Left lung (tissue), 10 donors: Measurements from ENCODE around the gene C10orf53. TPM values are rescaled to one million over a fixed set of nuclear protein-coding genes. Genes with fewer than 3 reads are reported as not detected.

Experiments
- ATAC-seq: fragments of 200-7000 bp; cut with Tn5 transposase; one replicate; pipeline ENCODE4 v1.9.1; 2020; ENCODE audit warnings: moderate library complexity
- DNase-seq, 4 donors: peaks; one replicate each; pipeline ENCODE4 v3.0.0-alpha.2; 2013 to 2020
- H3K27ac ChIP-seq, 2 donors: fragments of 200-600 bp; sonication (generic) in 1 of 2; one replicate each; pipeline versions ENCODE4 v1.5.0 to v1.8.0; 2020 to 2021
- H3K27me3 ChIP-seq, 2 donors: fragments of 200-600 bp; sonication (generic) in 1 of 2; one replicate each; pipeline versions ENCODE4 v1.5.0 to v1.8.0; 2020 to 2021
- H3K36me3 ChIP-seq, 2 donors: fragments of 200-600 bp; sonication (generic) in 1 of 2; one replicate each; pipeline versions ENCODE4 v1.5.0 to v1.8.0; 2020 to 2021
- H3K4me1 ChIP-seq, 2 donors: fragments of 200-600 bp; one replicate each; pipeline ENCODE4 v1.8.0; 2021
- H3K4me3 ChIP-seq, 2 donors: fragments of 200-600 bp; sonication (generic) in 1 of 2; one replicate each; pipeline versions ENCODE4 v1.5.0 to v1.8.0; 2020 to 2021; ENCODE audit warnings: mild to moderate bottlenecking in 1 of 2
- H3K9me3 ChIP-seq, 2 donors: fragments of 200-600 bp; sonication (generic) in 1 of 2; one replicate each; pipeline versions ENCODE4 v1.5.0 to v1.8.0; 2020 to 2021
- intact Hi-C, 2 donors: fragments of 100-400 bp; cut with DNase I; formaldehyde crosslinking; loops; one replicate each; pipeline versions ENCODE4 v1.11.2 to v1.14.2; 2022
- polyA plus RNA-seq, 6 donors: library from polyadenylated mRNA; unstranded; fragments of 120-200 nt; gene quantifications; one replicate each; pipeline ENCODE4 v1.2.1, GENCODE V29; 2013; ENCODE audit not compliant: insufficient read length in 6 of 6
- total RNA-seq, 2 donors: library from RNA; stranded (reverse); fragmentation: NEBNext Ultra II Directional; extraction: Animal tissue kit (Norgen Biotek cat#: 25700); gene quantifications; one replicate each; pipeline ENCODE4 v1.2.1, GENCODE V29; 2021
- TF ChIP-seq, protein P1 (sequence below), 2 donors: fragments of 200-600 bp; sonication (generic) in 1 of 2; IDR thresholded peaks; one replicate each; pipeline versions ENCODE4 v1.5.0 to v1.8.0; 2021; ENCODE audit warnings: antibody characterized with exemption in 2 of 2
- donor health status: DM: no; HTN: yes; CAD: no.
- donor health status: DM: no; HTN: no; CAD: no.

The C10orf53 gene
- total and polyA plus RNA-seq, 8 donors: not detected

DNA sequence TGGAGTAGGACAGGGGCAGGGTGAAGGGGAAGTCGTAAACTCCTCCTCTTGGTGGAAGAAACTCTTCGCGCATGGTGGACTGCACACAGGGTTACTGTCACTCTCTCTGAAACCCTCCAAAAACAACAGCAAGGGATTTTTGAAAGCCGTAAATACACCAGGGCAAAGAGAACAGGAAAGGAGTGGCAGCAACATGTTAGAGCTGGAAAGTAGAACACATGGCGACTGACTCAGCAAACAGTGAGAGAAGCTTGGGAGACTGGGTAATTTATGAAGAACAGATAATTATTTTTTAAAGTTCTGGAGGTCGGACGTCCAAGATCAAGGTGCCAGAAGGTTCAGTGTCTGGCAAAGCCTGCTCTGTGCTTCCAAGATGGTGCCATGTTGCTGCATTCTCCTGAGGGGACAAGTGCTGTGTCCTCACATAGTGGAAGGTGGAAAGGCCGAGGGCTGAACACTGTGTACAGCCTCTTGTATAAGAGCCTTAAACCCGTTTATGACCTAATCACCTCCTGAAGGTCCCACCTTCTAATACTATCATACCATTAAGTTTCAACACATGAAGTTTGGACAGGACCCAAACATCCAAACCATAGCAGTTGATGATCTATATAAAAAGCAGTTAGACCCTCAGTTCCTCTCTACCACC is 22.5 kb upstream of the C10orf53 start:
- Histone ChIP-seq H3K36me3 (no peaks in the 10 kb centered on the region), H3K9me3 (peaks cover 0 to 22% of the 10 kb centered on the region in 2 donors), H3K4me1 (no peaks in the 10 kb centered on the region), H3K27ac (no peak overlapping the region), H3K27me3 (peaks cover 0 to 22% of the 10 kb centered on the region in 2 donors), H3K4me3 (no peak overlapping the region)
- TF ChIP-seq, protein P1, sequence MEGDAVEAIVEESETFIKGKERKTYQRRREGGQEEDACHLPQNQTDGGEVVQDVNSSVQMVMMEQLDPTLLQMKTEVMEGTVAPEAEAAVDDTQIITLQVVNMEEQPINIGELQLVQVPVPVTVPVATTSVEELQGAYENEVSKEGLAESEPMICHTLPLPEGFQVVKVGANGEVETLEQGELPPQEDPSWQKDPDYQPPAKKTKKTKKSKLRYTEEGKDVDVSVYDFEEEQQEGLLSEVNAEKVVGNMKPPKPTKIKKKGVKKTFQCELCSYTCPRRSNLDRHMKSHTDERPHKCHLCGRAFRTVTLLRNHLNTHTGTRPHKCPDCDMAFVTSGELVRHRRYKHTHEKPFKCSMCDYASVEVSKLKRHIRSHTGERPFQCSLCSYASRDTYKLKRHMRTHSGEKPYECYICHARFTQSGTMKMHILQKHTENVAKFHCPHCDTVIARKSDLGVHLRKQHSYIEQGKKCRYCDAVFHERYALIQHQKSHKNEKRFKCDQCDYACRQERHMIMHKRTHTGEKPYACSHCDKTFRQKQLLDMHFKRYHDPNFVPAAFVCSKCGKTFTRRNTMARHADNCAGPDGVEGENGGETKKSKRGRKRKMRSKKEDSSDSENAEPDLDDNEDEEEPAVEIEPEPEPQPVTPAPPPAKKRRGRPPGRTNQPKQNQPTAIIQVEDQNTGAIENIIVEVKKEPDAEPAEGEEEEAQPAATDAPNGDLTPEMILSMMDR (IDR thresholded peaks at IDR 0.05): no peak
- ATAC-seq (no peak), DNase-seq (no peak)
- intact Hi-C loops: no loop called here

DNA sequence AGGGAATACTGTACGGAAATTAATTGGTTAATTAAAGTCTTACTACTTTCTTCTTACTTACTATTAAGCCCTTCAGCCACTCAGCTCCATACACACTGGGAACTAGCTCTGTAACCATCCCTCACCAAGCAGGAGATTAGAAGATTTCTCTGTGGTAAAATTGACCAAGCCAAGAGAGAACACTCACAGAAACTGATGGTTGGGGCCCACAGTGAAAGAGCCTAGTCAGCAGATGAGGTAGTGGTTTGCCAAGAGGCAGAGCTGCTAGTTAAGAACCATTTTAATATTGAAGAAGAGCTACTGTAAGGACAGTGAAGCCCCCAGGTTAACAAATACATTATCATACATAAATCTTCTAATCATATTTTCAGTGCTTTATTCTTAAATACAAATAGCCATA is 21.8 kb upstream of the C10orf53 start:
- ATAC-seq: no peak
- H3K9me3 ChIP-seq: peaks cover 0 to 22% of the 10 kb centered on the region in 2 donors
- intact Hi-C loops: no loop called here

DNA sequence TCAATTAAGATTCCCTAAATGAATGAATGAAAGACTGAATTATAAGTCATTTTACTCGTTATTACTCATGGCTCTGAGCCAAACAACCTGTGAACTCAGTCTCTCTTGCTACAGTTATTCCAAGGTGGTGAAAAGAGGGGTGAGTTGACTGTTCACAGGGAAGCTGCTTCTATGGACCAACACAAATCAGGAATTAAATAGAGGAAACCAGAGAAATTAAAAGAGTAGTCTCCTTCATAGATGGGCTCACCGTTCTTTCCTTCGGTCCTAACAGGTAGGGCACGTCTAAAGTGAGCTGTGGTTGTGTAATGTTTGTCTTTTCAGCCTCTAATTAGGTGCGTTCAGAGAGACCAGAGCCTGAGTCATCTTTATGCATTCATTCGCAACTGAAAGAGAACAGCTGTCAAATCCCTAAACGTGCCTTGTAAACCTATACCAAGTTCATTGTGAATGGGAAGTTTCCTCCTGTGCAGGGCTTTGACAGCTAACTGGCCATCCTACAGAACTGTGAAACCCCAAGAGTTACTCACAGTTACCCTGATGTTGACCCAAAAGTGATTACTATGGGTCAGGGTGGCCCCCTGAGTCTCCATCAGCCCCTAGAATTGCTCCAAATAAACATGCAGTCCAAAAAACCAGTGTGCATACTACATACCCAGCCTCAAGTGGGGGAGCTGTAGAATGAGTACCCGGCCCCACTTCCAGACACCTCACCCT is 18.2 kb upstream of the C10orf53 start:
- no peak for DNase-seq
- Histone ChIP-seq H3K27ac (no peak overlapping the region), H3K4me3 (no peak overlapping the region), H3K4me1 (no peaks in the 10 kb centered on the region), H3K36me3 (no peaks in the 10 kb centered on the region), H3K27me3 (peaks cover 0 to 11% of the 10 kb centered on the region in 2 donors), H3K9me3 (peaks cover 0 to 22% of the 10 kb centered on the region in 2 donors)
- TF ChIP-seq, protein P1 (IDR thresholded peaks at IDR 0.05): no peak
- ATAC-seq: no peak
- intact Hi-C loops: no loop called here

More for the DNA sequence above, 21.8 kb upstream of the C10orf53 start:
- DNase-seq: no peak
- TF ChIP-seq, protein P1 (IDR thresholded peaks at IDR 0.05): no peak
- H3K4me1 ChIP-seq: no peaks in the 10 kb centered on the region
- H3K27me3 ChIP-seq: peaks cover 0 to 18% of the 10 kb centered on the region in 2 donors
- no peak overlapping the region for H3K4me3 ChIP-seq
- no peak overlapping the region for H3K27ac ChIP-seq
- H3K36me3 ChIP-seq: no peaks in the 10 kb centered on the region

DNA sequence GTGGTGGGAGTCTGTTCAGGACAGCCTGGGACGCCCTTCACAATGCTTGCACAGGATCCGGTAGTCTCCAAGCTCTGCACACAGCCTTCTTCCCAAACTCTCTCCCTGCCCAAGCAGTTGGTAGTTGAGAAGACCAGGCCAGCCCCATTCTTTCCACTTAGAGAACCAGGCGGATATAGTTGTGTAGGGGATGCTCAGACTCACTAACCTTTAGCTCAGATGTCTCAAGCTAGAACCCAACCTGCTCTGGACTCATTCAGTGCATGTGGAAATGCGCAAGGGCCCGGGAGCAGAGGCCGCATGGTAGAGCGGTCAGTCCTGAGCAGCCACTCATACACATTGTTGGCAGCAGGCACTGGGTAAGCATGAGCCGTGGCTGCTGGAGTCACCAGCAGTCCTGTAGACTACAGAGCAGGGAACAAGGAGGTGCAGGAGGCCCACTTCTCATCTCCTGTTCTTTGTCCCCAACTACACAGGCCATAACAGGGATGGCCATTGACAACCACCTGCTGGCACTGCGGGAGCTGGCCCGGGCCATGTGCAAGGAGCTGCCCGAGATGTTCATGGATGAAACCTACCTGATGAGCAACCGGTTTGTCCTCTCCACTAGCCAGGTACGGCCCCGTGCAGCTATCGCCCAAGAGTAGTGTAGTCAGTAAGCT is 17.2 kb upstream of the C10orf53 start:
- Histone ChIP-seq H3K4me1 (no peaks in the 10 kb centered on the region), H3K27ac (no peak overlapping the region), H3K4me3 (no peak overlapping the region), H3K27me3 (peaks cover 0 to 21% of the 10 kb centered on the region in 2 donors), H3K36me3 (no peaks in the 10 kb centered on the region), H3K9me3 (peaks cover 0 to 22% of the 10 kb centered on the region in 2 donors)
- TF ChIP-seq, protein P1 (IDR thresholded peaks at IDR 0.05): no peak
- intact Hi-C loops: no loop called here
- no peak for ATAC-seq
- no peak for DNase-seq

DNA sequence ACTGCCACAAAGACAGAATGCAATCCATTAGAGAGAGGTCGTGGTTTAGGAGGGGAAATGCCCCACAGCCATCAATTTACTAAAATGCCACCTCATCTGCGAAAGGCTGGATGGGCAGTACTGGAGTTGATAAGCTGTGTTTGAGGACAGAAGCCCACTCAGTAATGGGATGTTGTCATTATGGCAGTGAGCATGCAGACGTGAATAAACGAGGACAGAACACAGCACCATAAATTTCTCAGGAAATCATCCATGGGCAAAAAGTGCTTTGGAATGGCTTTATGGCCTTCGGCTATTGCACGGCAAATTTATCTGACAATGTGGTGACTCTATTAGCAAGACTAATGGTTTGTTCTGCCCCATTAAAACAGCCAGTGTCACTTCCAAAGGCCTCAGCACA is 15.9 kb upstream of the C10orf53 start:
- H3K9me3 ChIP-seq: peaks cover 0 to 15% of the 10 kb centered on the region in 2 donors
- ATAC-seq: no peak
- TF ChIP-seq, protein P1 (IDR thresholded peaks at IDR 0.05): no peak
- no peak overlapping the region for H3K27ac ChIP-seq
- H3K36me3 ChIP-seq: no peaks in the 10 kb centered on the region
- DNase-seq: no peak
- H3K27me3 ChIP-seq: peaks cover 0 to 21% of the 10 kb centered on the region in 2 donors
- no peaks in the 10 kb centered on the region for H3K4me1 ChIP-seq
- intact Hi-C loops: no loop called here
- H3K4me3 ChIP-seq: no peak overlapping the region
